Measurements from ENCODE around the gene OR8K5. TPM values are rescaled to one million over a fixed set of nuclear protein-coding genes. Genes with fewer than 3 reads are reported as not detected.

The OR8K5 gene, protein sequence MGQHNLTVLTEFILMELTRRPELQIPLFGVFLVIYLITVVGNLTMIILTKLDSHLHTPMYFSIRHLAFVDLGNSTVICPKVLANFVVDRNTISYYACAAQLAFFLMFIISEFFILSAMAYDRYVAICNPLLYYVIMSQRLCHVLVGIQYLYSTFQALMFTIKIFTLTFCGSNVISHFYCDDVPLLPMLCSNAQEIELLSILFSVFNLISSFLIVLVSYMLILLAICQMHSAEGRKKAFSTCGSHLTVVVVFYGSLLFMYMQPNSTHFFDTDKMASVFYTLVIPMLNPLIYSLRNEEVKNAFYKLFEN
- not detected in 2 replicates for total RNA-seq

DNA sequence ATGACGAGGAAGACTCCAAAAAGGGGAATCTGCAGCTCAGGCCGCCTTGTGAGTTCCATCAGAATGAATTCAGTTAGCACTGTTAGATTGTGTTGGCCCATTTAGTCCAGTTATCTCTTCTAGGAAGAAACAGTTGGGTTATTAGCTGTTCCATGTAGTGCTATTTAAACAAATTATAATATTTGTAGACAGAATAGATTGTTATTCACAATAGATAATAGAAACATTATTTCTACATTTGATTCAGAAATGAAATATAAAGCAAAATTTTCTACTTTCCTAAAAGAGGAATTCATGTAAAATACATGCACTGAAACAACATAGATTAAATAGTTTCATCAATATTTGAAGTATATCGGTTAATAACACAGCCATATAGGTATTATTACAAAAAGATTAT lies at the start of gene OR8K5:
OR8K5 (minus strand) TSS at position 101 of the 400 bp plus-strand sequence; CDS start at position 101, 0 bp downstream.
- no peaks in the 10 kb centered on the region for H3K36me3 ChIP-seq (ENCODE audit: control insufficient read depth, insufficient read depth, low read length)
- TF ChIP-seq CTCF (IDR thresholded peaks at IDR 0.05; ENCODE audit: insufficient read depth, low read length, poor library complexity, severe bottlenecking), result no peak
- no peak within 1 kb of the TSS for H3K4me3 ChIP-seq (ENCODE audit: low read depth, low read length)

DNA sequence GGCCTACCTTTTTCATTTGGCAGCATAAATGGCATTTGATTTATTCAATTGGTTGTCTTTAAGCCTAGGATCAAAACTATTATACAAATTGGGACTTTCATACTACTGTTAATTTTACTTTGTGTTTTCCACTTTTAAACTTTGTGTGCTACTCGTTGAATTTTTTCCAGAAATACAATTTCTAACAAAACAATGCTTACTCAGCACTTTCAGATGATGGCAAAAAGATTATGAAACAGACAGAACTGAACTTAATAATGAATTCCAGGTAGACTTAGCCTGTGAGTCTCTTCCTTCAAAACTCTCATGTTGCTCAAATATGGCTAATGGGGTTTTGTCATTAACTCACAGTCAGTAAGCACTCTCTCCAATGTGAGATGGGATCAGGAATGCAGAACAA lies 47.7 kb upstream of the OR8K5 start:
- Histone ChIP-seq H3K36me3 (ENCODE audit: control insufficient read depth, insufficient read depth, low read length) (no peaks in the 10 kb centered on the region), H3K27me3 (ENCODE audit: control insufficient read depth, insufficient read depth, low read length) (no peaks in the 10 kb centered on the region), H3K4me3 (ENCODE audit: low read depth, low read length) (no peak overlapping the region)
- no peak for TF ChIP-seq CTCF (IDR thresholded peaks at IDR 0.05; ENCODE audit: insufficient read depth, low read length, poor library complexity, severe bottlenecking)
- DNase-seq (ENCODE audit: low read depth), result no peak

More for the DNA sequence above, at the start of gene OR8K5:
- no peaks in the 10 kb centered on the region for H3K27me3 ChIP-seq (ENCODE audit: control insufficient read depth, insufficient read depth, low read length)
- no peak for DNase-seq (ENCODE audit: low read depth)

DNA sequence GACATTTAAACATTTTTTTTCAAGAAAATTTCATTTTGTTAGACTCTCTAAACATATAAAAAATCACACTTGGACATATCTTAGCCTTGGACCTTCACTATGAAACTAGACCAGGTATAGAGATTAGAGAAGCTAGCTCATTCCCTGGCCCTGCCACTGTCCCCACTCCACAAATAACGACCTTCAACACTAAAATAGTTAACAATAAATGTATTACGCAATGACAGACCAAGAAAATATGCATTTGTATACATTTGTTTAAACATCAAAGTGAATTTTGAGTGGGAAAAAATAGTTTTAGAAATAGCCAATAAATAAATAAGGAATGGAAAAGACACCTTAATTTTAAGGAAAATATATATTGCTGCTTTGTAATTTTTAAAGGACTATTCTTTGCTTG lies 37.2 kb upstream of the OR8K5 start:
- no peaks in the 10 kb centered on the region for H3K27me3 ChIP-seq (ENCODE audit: control insufficient read depth, insufficient read depth, low read length)
- no peak for TF ChIP-seq CTCF (IDR thresholded peaks at IDR 0.05; ENCODE audit: insufficient read depth, low read length, poor library complexity, severe bottlenecking)
- no peak for DNase-seq (ENCODE audit: low read depth)
- H3K4me3 ChIP-seq (ENCODE audit: low read depth, low read length), result no peak overlapping the region
- H3K36me3 ChIP-seq (ENCODE audit: control insufficient read depth, insufficient read depth, low read length), result no peaks in the 10 kb centered on the region

DNA sequence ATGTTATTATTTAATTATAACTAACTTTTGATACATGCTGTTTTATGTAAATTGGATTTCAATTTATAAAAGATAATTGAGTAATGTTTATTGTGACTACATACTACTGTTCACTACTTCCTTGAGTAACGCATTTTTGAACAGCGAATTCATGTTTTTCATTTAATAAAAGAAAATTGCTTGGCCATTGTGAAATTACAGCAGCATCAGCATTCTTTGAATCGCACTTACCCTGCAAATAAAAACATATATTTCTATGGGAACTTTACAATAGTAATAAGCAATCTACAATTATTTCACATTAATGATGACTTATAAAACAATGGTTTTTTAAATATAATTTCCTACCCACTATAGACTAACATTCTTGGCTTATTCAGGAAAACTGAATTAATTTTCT lies 36.6 kb upstream of the OR8K5 start:
- no peak for TF ChIP-seq CTCF (IDR thresholded peaks at IDR 0.05; ENCODE audit: insufficient read depth, low read length, poor library complexity, severe bottlenecking)
- no peak overlapping the region for H3K4me3 ChIP-seq (ENCODE audit: low read depth, low read length)
- no peak for DNase-seq (ENCODE audit: low read depth)
- H3K36me3 ChIP-seq (ENCODE audit: control insufficient read depth, insufficient read depth, low read length), result no peaks in the 10 kb centered on the region
- H3K27me3 ChIP-seq (ENCODE audit: control insufficient read depth, insufficient read depth, low read length), result no peaks in the 10 kb centered on the region

GRCh38 chr11:56188602-56189001 lies 28.5 kb upstream of the OR8K5 start:
- no peaks in the 10 kb centered on the region for H3K27me3 ChIP-seq (ENCODE audit: control insufficient read depth, insufficient read depth, low read length)
- H3K4me3 ChIP-seq (ENCODE audit: low read depth, low read length), result no peak overlapping the region
- H3K36me3 ChIP-seq (ENCODE audit: control insufficient read depth, insufficient read depth, low read length), result no peaks in the 10 kb centered on the region
- TF ChIP-seq CTCF (IDR thresholded peaks at IDR 0.05; ENCODE audit: insufficient read depth, low read length, poor library complexity, severe bottlenecking), result no peak
- DNase-seq (ENCODE audit: low read depth), result no peak

- DNase-seq (ENCODE audit: low read depth), result no peak
- no peak for TF ChIP-seq CTCF (IDR thresholded peaks at IDR 0.05; ENCODE audit: insufficient read depth, low read length, poor library complexity, severe bottlenecking)
- no peak overlapping the region for H3K4me3 ChIP-seq (ENCODE audit: low read depth, low read length)
- H3K27me3 ChIP-seq (ENCODE audit: control insufficient read depth, insufficient read depth, low read length), result no peaks in the 10 kb centered on the region
- no peaks in the 10 kb centered on the region for H3K36me3 ChIP-seq (ENCODE audit: control insufficient read depth, insufficient read depth, low read length)
These were observed 23.3 kb upstream of the OR8K5 start for GRCh38 chr11:56183459-56183858.

All from kidney epithelial cell (primary cell).